Glutamatergic neuron (in vitro differentiated cells): ENCODE results near the gene NHSL2. TPM values are rescaled to one million over a fixed set of nuclear protein-coding genes. Genes with fewer than 3 reads are reported as not detected.
A peak's percentile ranks its signal among the peaks of the same experiment; 100 is the strongest.
"Not testable (repeated sequence)": the region's sequence is repeated elsewhere in the genome, so short reads cannot be mapped to it uniquely, and the experiment has no call there.

Source experiments
- DNase-seq: peaks from one replicate; pipeline ENCODE4 v3.0.0; 2022
- H3K27ac Mint-ChIP-seq: one replicate; pipeline ENCODE4 v1.8.0; 2020; ENCODE audit warnings: mild to moderate bottlenecking, mixed read lengths, inconsistent platforms; ENCODE audit not compliant: unreplicated experiment
- H3K27me3 Mint-ChIP-seq: one replicate; pipeline ENCODE4 v1.8.0; 2020; ENCODE audit warnings: mild to moderate bottlenecking, moderate library complexity, mixed read lengths, inconsistent platforms; ENCODE audit not compliant: unreplicated experiment
- H3K36me3 Mint-ChIP-seq: one replicate; pipeline ENCODE4 v1.8.0; 2020; ENCODE audit warnings: mild to moderate bottlenecking, mixed read lengths, inconsistent platforms; ENCODE audit not compliant: unreplicated experiment
- H3K4me1 Mint-ChIP-seq: one replicate; pipeline ENCODE4 v1.8.0; 2020; ENCODE audit warnings: mild to moderate bottlenecking, low read depth, mixed read lengths, inconsistent platforms; ENCODE audit not compliant: unreplicated experiment
- H3K4me3 Mint-ChIP-seq: one replicate; pipeline ENCODE4 v1.8.0; 2020; ENCODE audit warnings: mild to moderate bottlenecking, mixed read lengths, inconsistent platforms; ENCODE audit not compliant: unreplicated experiment
- H3K9me3 Mint-ChIP-seq: one replicate; pipeline ENCODE4 v1.8.0; 2020; ENCODE audit warnings: mild to moderate bottlenecking, moderate library complexity, mixed read lengths, inconsistent platforms; ENCODE audit not compliant: unreplicated experiment
- CTCF ChIP-seq: fragments of 200-600 bp; sonication (generic); IDR thresholded peaks from one replicate; pipeline ENCODE4 v1.5.0; 2021; ENCODE audit not compliant: partially characterized antibody, unreplicated experiment
- total RNA-seq: library from RNA; stranded (reverse); fragmentation: NEBNext Ultra II Directional; extraction: Animal tissue kit (Norgen Biotek cat#: 25700); gene quantifications from one replicate; pipeline ENCODE4 v1.2.1, GENCODE V29; 2021; ENCODE audit not compliant: unreplicated experiment

Gene NHSL2
- total RNA-seq, 1 donor from 2014 or later: 7.3 TPM

- Mint-ChIP-seq H3K4me3 (no peak overlapping the region), H3K27ac (no peak overlapping the region), H3K9me3 (peaks cover 2% of the 10 kb centered on the region), H3K4me1 (peaks cover 22% of the 10 kb centered on the region), H3K27me3 (peaks cover 2% of the 10 kb centered on the region), H3K36me3 (no peaks in the 10 kb centered on the region)
- DNase-seq: no peak
- no peak for TF ChIP-seq CTCF
Measured at GRCh38 chrX:71953946-71954345, 43.3 kb downstream of the NHSL2 start.

- Mint-ChIP-seq H3K27ac (peak overlapping the region; percentile 55), H3K27me3 (peaks cover 2% of the 10 kb centered on the region), H3K9me3 (peaks cover 2% of the 10 kb centered on the region), H3K36me3 (no peaks in the 10 kb centered on the region), H3K4me3 (peak overlapping the region; percentile 30), H3K4me1 (peaks cover 22% of the 10 kb centered on the region)
- DNase-seq: no peak
- TF ChIP-seq CTCF: no peak
Measured at GRCh38 chrX:71954458-71954857, 43.8 kb downstream of the NHSL2 start.

- DNase-seq: no peak
- Mint-ChIP-seq H3K4me1 (peaks cover 24% of the 10 kb centered on the region), H3K27ac (peak overlapping the region; percentile 72), H3K4me3 (peak overlapping the region; percentile 49), H3K36me3 (no peaks in the 10 kb centered on the region), H3K27me3 (peaks cover 2% of the 10 kb centered on the region), H3K9me3 (peaks cover 2% of the 10 kb centered on the region)
- no peak for TF ChIP-seq CTCF
Measured at GRCh38 chrX:71955530-71956120, 45.0 kb downstream of the NHSL2 start.

GRCh38 chrX:71958281-71958675 is 47.6 kb downstream of the NHSL2 start:
- no peak overlapping the region for H3K27ac Mint-ChIP-seq
- H3K4me3 Mint-ChIP-seq: no peak overlapping the region
- H3K4me1 Mint-ChIP-seq: peaks cover 24% of the 10 kb centered on the region
- H3K36me3 Mint-ChIP-seq: no peaks in the 10 kb centered on the region
- no peak for DNase-seq
- H3K9me3 Mint-ChIP-seq: peaks cover 2% of the 10 kb centered on the region
- peaks cover 2% of the 10 kb centered on the region for H3K27me3 Mint-ChIP-seq
- TF ChIP-seq CTCF: no peak

GRCh38 chrX:71964184-71964583 is 53.5 kb downstream of the NHSL2 start:
- H3K4me3 Mint-ChIP-seq, H3K4me1 Mint-ChIP-seq, DNase-seq, H3K27me3 Mint-ChIP-seq, H3K27ac Mint-ChIP-seq, H3K36me3 Mint-ChIP-seq, H3K9me3 Mint-ChIP-seq: not testable (repeated sequence)

GRCh38 chrX:71974916-71975315 is 64.3 kb downstream of the NHSL2 start:
- no peak for DNase-seq
- H3K4me3 Mint-ChIP-seq: no peak overlapping the region
- peak overlapping the region; percentile 55 for H3K27ac Mint-ChIP-seq
- H3K9me3 Mint-ChIP-seq: no peaks in the 10 kb centered on the region
- peaks cover 7% of the 10 kb centered on the region for H3K4me1 Mint-ChIP-seq
- H3K27me3 Mint-ChIP-seq: no peaks in the 10 kb centered on the region
- H3K36me3 Mint-ChIP-seq: no peaks in the 10 kb centered on the region
- TF ChIP-seq CTCF: no peak
